ENCODE results near the gene ST6GAL1.

GRCh38 chr3:187044867-187045552, 114.7 kb downstream of the ST6GAL1 start:
- TF ChIP-seq CTCF (IDR thresholded peaks at IDR 0.05), result no peak
- no peak for TF ChIP-seq POLR2A (IDR thresholded peaks at IDR 0.05)
